OCI-LY1 (cell line): ENCODE results near the gene NINJ2.

Source experiments
- H2AFZ ChIP-seq: fragments of 200-600 bp; sonication (generic), shearing (Covaris generic); 2 replicates; pipeline ENCODE4 v1.6.0; 2014; ENCODE audit warnings: antibody characterized with exemption, mild to moderate bottlenecking, low read length
- H3F3A ChIP-seq: fragments of 200-600 bp; sonication (generic), shearing (Covaris generic); 2 replicates; pipeline ENCODE4 v1.6.0; 2014; ENCODE audit warnings: mild to moderate bottlenecking, antibody characterized with exemption, low read length, moderate library complexity; ENCODE audit not compliant: insufficient read depth
- H3K27ac ChIP-seq: fragments of 200-600 bp; sonication (generic); 2 replicates; pipeline ENCODE4 v1.5.1; 2014; ENCODE audit warnings: low read length, mixed run types, mild to moderate bottlenecking, low read depth; ENCODE audit not compliant: poor library complexity, severe bottlenecking
- H3K27me3 ChIP-seq: fragments of 200-600 bp; sonication (generic); 2 replicates; pipeline ENCODE4 v1.6.0; 2014; ENCODE audit warnings: antibody characterized with exemption, mild to moderate bottlenecking, low read length, moderate library complexity; ENCODE audit not compliant: insufficient read depth
- H3K36me3 ChIP-seq: fragments of 200-600 bp; sonication (generic); 2 replicates; pipeline ENCODE4 v1.6.1; 2014; ENCODE audit warnings: mild to moderate bottlenecking, antibody characterized with exemption, low read length, moderate library complexity, mixed read lengths; ENCODE audit not compliant: insufficient read depth
- H3K4me1 ChIP-seq: fragments of 200-600 bp; sonication (generic); 2 replicates; pipeline ENCODE4 v1.5.1; 2014; ENCODE audit warnings: mild to moderate bottlenecking, low read length, moderate library complexity; ENCODE audit not compliant: insufficient read depth, severe bottlenecking
- H3K4me2 ChIP-seq: fragments of 200-600 bp; sonication (generic), shearing (Covaris generic); 2 replicates; pipeline ENCODE4 v1.6.1; 2014; ENCODE audit warnings: low read length
- H3K4me3 ChIP-seq: fragments of 200-600 bp; sonication (generic); 2 replicates; pipeline ENCODE4 v1.5.1; 2014; ENCODE audit warnings: low read length, low read depth, mild to moderate bottlenecking, mixed read lengths; ENCODE audit not compliant: poor library complexity, severe bottlenecking
- H3K79me2 ChIP-seq: fragments of 200-600 bp; shearing (Covaris generic); 2 replicates; pipeline ENCODE4 v1.6.1; 2016; ENCODE audit warnings: mixed run types, low read length, mixed read lengths; ENCODE audit not compliant: insufficient read depth
- H3K9ac ChIP-seq: fragments of 200-600 bp; sonication (generic), shearing (Covaris generic); 2 replicates; pipeline ENCODE4 v1.6.1; 2014; ENCODE audit warnings: mild to moderate bottlenecking, low read length, mixed read lengths
- H3K9me2 ChIP-seq: fragments of 200-600 bp; sonication (generic), shearing (Covaris generic); 2 replicates; pipeline ENCODE4 v1.6.1; 2014; ENCODE audit warnings: low read depth, mild to moderate bottlenecking, low read length, mixed read lengths
- H3K9me3 ChIP-seq: fragments of 200-600 bp; shearing (Covaris generic); 2 replicates; pipeline ENCODE4 v1.6.1; 2014; ENCODE audit warnings: low read length, mixed read lengths
- H4K20me1 ChIP-seq: fragments of 200-600 bp; sonication (generic), shearing (Covaris generic); 2 replicates; pipeline ENCODE4 v1.6.0; 2016; ENCODE audit warnings: mild to moderate bottlenecking, low read length; ENCODE audit not compliant: insufficient read depth
- CTCF ChIP-seq: fragments of 200-600 bp; sonication (generic), shearing (Covaris generic); IDR thresholded peaks from 2 replicates; pipeline ENCODE4 v1.5.1; 2017; ENCODE audit warnings: mild to moderate bottlenecking, antibody characterized with exemption, low read length, moderate library complexity, mixed read lengths
- EZH2 ChIP-seq: fragments of 200-600 bp; sonication (generic), shearing (Covaris generic); IDR thresholded peaks from 2 replicates; pipeline ENCODE4 v1.8.0; 2017; ENCODE audit warnings: borderline replicate concordance, mixed run types, mild to moderate bottlenecking, antibody characterized with exemption, low read length, moderate library complexity, mixed read lengths

The NINJ2 gene

GRCh38 chr12:597926-598568, 65.2 kb downstream of the NINJ2 start:
- Histone ChIP-seq H3K4me3 (no peak overlapping the region), H3K27me3 (no peaks in the 10 kb centered on the region), H3K9me3 (0 out of 2 replicates have a peak, but pooled peaks cover 3% of the 10 kb centered on the region), H3K9me2 (no peaks in the 10 kb centered on the region), H2AFZ (no peak overlapping the region), H3K4me2 (no peak overlapping the region), H3K36me3 (peaks cover 41% of the 10 kb centered on the region), H3K27ac (no peak overlapping the region), H4K20me1 (no peaks in the 10 kb centered on the region), H3K79me2 (no peaks in the 10 kb centered on the region), H3K4me1 (peaks cover 8% of the 10 kb centered on the region), H3K9ac (no peak overlapping the region), H3F3A (no peaks in the 10 kb centered on the region)
- TF ChIP-seq CTCF (no peak), EZH2 (no peak)

GRCh38 chr12:593396-594270, 69.6 kb downstream of the NINJ2 start:
- no peak overlapping the region for H2AFZ ChIP-seq
- no peaks in the 10 kb centered on the region for H3K27me3 ChIP-seq
- peaks cover 7% of the 10 kb centered on the region; the same call in 1 of the 2 replicates for H3K9me3 ChIP-seq
- H3K4me2 ChIP-seq = no peak overlapping the region
- H3K79me2 ChIP-seq = no peaks in the 10 kb centered on the region
- no peak overlapping the region for H3K4me3 ChIP-seq
- no peaks in the 10 kb centered on the region for H3K9me2 ChIP-seq
- no peaks in the 10 kb centered on the region for H3F3A ChIP-seq
- H3K36me3 ChIP-seq = peaks cover 33% of the 10 kb centered on the region
- H3K9ac ChIP-seq = no peak overlapping the region; the same call in 1 of the 2 replicates
- peaks cover 15% of the 10 kb centered on the region for H3K4me1 ChIP-seq
- no peak overlapping the region for H3K27ac ChIP-seq
- H4K20me1 ChIP-seq = no peaks in the 10 kb centered on the region
- no peak for TF ChIP-seq CTCF
- TF ChIP-seq EZH2 = no peak

GRCh38 chr12:592024-592505, 71.2 kb downstream of the NINJ2 start:
- no peak overlapping the region for H3K27ac ChIP-seq

More at GRCh38 chr12:592024-592505, 71.2 kb downstream of the NINJ2 start:
- H3K9ac ChIP-seq = no peak overlapping the region
- no peak for TF ChIP-seq CTCF
- TF ChIP-seq EZH2 = no peak
- H3K36me3 ChIP-seq = peaks cover 27% of the 10 kb centered on the region
- no peak overlapping the region for H3K4me2 ChIP-seq
- no peak overlapping the region for H3K4me3 ChIP-seq
- H3K4me1 ChIP-seq = peaks cover 15% of the 10 kb centered on the region
- H3K9me3 ChIP-seq = peaks cover 10% of the 10 kb centered on the region; the same call in 1 of the 2 replicates
- no peaks in the 10 kb centered on the region for H4K20me1 ChIP-seq
- no peaks in the 10 kb centered on the region for H3K79me2 ChIP-seq
- no peaks in the 10 kb centered on the region for H3K27me3 ChIP-seq
- no peaks in the 10 kb centered on the region for H3K9me2 ChIP-seq
- no peak overlapping the region for H2AFZ ChIP-seq
- no peaks in the 10 kb centered on the region for H3F3A ChIP-seq
